K562 (cell line): ENCODE measurements around the gene TBX6.

Source experiments
- BCLAF1 ChIP-seq, 2 experiments: fragments of 450-650 bp in 1 of 2; IDR thresholded peaks; 2 replicates each; pipeline ENCODE4 v1.6.1; 2011 to 2017; ENCODE audit warnings: low read depth in 2 of 2, antibody characterized with exemption in 1 of 2, borderline replicate concordance in 1 of 2, low read length in 1 of 2, mild to moderate bottlenecking in 1 of 2, mixed read lengths in 1 of 2; ENCODE audit not compliant: control insufficient read depth in 1 of 2
- CTCF ChIP-seq, 3 experiments: IDR thresholded peaks in 2 of 3; conservative IDR thresholded peaks in 1 of 3; 2 replicates each; pipeline ENCODE4 v1.5.1; 2011 to 2012; ENCODE audit warnings: low read length in 3 of 3, mild to moderate bottlenecking in 3 of 3, control low read depth in 2 of 3, improper control_type of control experiment in 1 of 3, inconsistent platforms in 1 of 3, low read depth in 1 of 3, mixed read lengths in 1 of 3, moderate library complexity in 1 of 3; ENCODE audit not compliant: insufficient read depth in 2 of 3
- E4F1 ChIP-seq: fragments of 250-450 bp; sonication (Bioruptor Pico); IDR thresholded peaks from 2 replicates; pipeline ENCODE4 v1.5.0; 2021; ENCODE audit warnings: mild to moderate bottlenecking, borderline replicate concordance
- FOSL1 ChIP-seq: fragments of 200-800 bp; sonication (Bioruptor generic); conservative IDR thresholded peaks from 2 replicates; pipeline ENCODE4 v1.6.1; 2016; ENCODE audit warnings: missing genetic modification characterization, missing compliant biosample characterization
- HDAC6 ChIP-seq: IDR thresholded peaks from 2 replicates; pipeline ENCODE4 v1.6.1; 2012; ENCODE audit warnings: low read depth, mild to moderate bottlenecking, control low read depth, inconsistent platforms, low read length, moderate library complexity
- HDGF ChIP-seq: fragments of 450-650 bp; IDR thresholded peaks from 2 replicates; pipeline ENCODE4 v1.6.1; 2016
- IRF1 ChIP-seq: sonication (generic); formaldehyde crosslinking; IDR thresholded peaks from 2 replicates; pipeline ENCODE4 v1.8.0; 2022; ENCODE audit warnings: missing genetic modification reagents, mild to moderate bottlenecking, borderline replicate concordance
- KAT8 ChIP-seq: fragments of 450-650 bp; IDR thresholded peaks from 2 replicates; pipeline ENCODE4 v1.6.1; 2016; ENCODE audit warnings: low read depth, mild to moderate bottlenecking
- MAZ ChIP-seq, 2 experiments: fragments of 450-650 bp in 1 of 2; sonication (generic) in 1 of 2; formaldehyde crosslinking; IDR thresholded peaks in 1 of 2; conservative IDR thresholded peaks in 1 of 2; 2 replicates each; pipeline versions ENCODE4 v1.4.0 to v1.5.0; 2020; ENCODE audit warnings: mild to moderate bottlenecking in 1 of 2, missing genetic modification reagents in 1 of 2
- POLR2AphosphoS5 ChIP-seq: IDR thresholded peaks from 2 replicates; pipeline ENCODE4 v1.6.1; 2011; ENCODE audit warnings: mild to moderate bottlenecking, low read depth, low read length, moderate library complexity; ENCODE audit not compliant: control insufficient read depth, insufficient read depth
- STAT6 ChIP-seq: sonication (generic); formaldehyde crosslinking; IDR thresholded peaks from 2 replicates; pipeline ENCODE4 v1.8.1; 2023; ENCODE audit warnings: mild to moderate bottlenecking, missing genetic modification reagents
- ZNF79 ChIP-seq: fragments of 250-450 bp; sonication (Bioruptor Pico); IDR thresholded peaks from 2 replicates; pipeline ENCODE4 v1.4.0; 2020; ENCODE audit warnings: low read depth, mild to moderate bottlenecking, moderate library complexity

- TF ChIP-seq HDGF (no peak), FOSL1 (tag) (no peak), ZNF79 (no peak), IRF1 (CRISPR knock-in tag) (no peak), CTCF (IDR thresholded peaks at IDR 0.05 in 2 of 3, conservative IDR thresholded peaks at IDR 0.05 in 1 of 3; ENCODE audit: insufficient read depth in 2 of 3, low read depth in 1 of 3, low read length in 3 of 3) (no peak), HDAC6 (no peak), E4F1 (CRISPR knock-in tag) (no peak), POLR2AphosphoS5 (no peak), BCLAF1 (IDR thresholded peaks at IDR 0.05; ENCODE audit: borderline replicate concordance in 1 of 2, control insufficient read depth in 1 of 2, low read depth in 2 of 2, low read length in 1 of 2) (no peak), KAT8 (no peak), MAZ (CRISPR knock-in tag; conservative IDR thresholded peaks at IDR 0.05 in 1 of 2, IDR thresholded peaks at IDR 0.05 in 1 of 2) (no peak), STAT6 (CRISPR knock-in tag) (no peak)
These were observed 16.5 kb upstream of the TBX6 start for GRCh38 chr16:30108059-30108850.
